GM12878 (cell line): ENCODE measurements around the gene TOGARAM1. TPM values are rescaled to one million over a fixed set of nuclear protein-coding genes. Genes with fewer than 3 reads are reported as not detected.

Source experiments
- ATAC-seq: fragments of 200-7000 bp; cut with Tn5 transposase; 3 replicates; pipeline ENCODE4 v1.9.1; 2020; ENCODE audit warnings: mild to moderate bottlenecking, moderate library complexity
- BruUV-seq: library from RNA; stranded (reverse); fragments of 400-500 nt; replicated peaks from 2 replicates; lab custom pipeline; 2021; lab: Mats Ljungman, UMichigan
- CTCF ChIA-PET: fragments of 300-600 bp; sonication (Branson Sonifier 250); formaldehyde crosslinking; extraction: SDS; loops from one replicate; lab custom pipeline; 2021; ENCODE audit warnings: inconsistent platforms; lab: Yijun Ruan, JAX
- POLR2A ChIA-PET: fragments of 350-600 bp; formaldehyde crosslinking; extraction: SDS; loops from one replicate; lab custom pipeline; 2021; ENCODE audit warnings: inconsistent platforms; lab: Charles Lee
- RAD21 ChIA-PET: fragments of 300-600 bp; sonication (Branson Sonifier 250); formaldehyde crosslinking; loops from one replicate; lab custom pipeline; 2023; ENCODE audit warnings: antibody characterized with exemption; ENCODE audit not compliant: unreplicated experiment; lab: Charles Lee
- SMC1A ChIA-PET: fragments of 300-600 bp; sonication (Branson Sonifier 250); formaldehyde crosslinking; loops from one replicate; lab custom pipeline; 2023; ENCODE audit not compliant: unreplicated experiment, uncharacterized antibody; lab: Charles Lee
- DNase-seq: peaks from one replicate; pipeline ENCODE4 v3.0.0-alpha.2; 2011; ENCODE audit warnings: low read depth, low spot score
- FAIRE-seq: peaks from 3 replicates; lab custom pipeline; 2011; peaks lifted over from hg19 to GRCh38; lab: Jason Lieb, UNC
- H2AFZ ChIP-seq: 2 replicates; pipeline ENCODE4 v1.6.0; 2011; ENCODE audit warnings: low read depth, low read length, control low read depth; ENCODE audit not compliant: control insufficient read depth
- H3K27ac ChIP-seq: 2 replicates; pipeline ENCODE4 v1.5.1; 2011; ENCODE audit warnings: control low read depth; ENCODE audit not compliant: control insufficient read depth, insufficient read depth
- H3K27me3 ChIP-seq, 2 experiments: replicated peaks in 1 of 2; 2 replicates each; pipeline versions ENCODE4 v1.6.0 to v1.6.1; 2011; ENCODE audit warnings: low read length in 1 of 2; ENCODE audit not compliant: control insufficient read depth in 2 of 2, insufficient read depth in 2 of 2
- H3K36me3 ChIP-seq, 2 experiments: 2 replicates each; pipeline ENCODE4 v1.5.1; 2011; ENCODE audit warnings: low read length in 1 of 2; ENCODE audit not compliant: control insufficient read depth in 2 of 2, insufficient read depth in 2 of 2
- H3K4me1 ChIP-seq: 2 replicates; pipeline ENCODE4 v1.6.1; 2011; ENCODE audit warnings: mild to moderate bottlenecking, low read length, moderate library complexity, mixed read lengths; ENCODE audit not compliant: control insufficient read depth, insufficient read depth
- H3K4me2 ChIP-seq: 2 replicates; pipeline ENCODE4 v1.6.0; 2011; ENCODE audit warnings: control low read depth; ENCODE audit not compliant: control insufficient read depth, insufficient read depth
- H3K4me3 ChIP-seq: fragments of 200-600 bp; sonication (generic); 2 replicates; pipeline ENCODE4 v1.5.1; 2016
- H3K79me2 ChIP-seq: 2 replicates; pipeline ENCODE4 v1.6.0; 2011; ENCODE audit warnings: low read length; ENCODE audit not compliant: control insufficient read depth, insufficient read depth
- H3K9ac ChIP-seq: 2 replicates; pipeline ENCODE4 v1.8.0; 2011; ENCODE audit warnings: low read length, control low read depth, mixed read lengths; ENCODE audit not compliant: control insufficient read depth, insufficient read depth
- H3K9me3 ChIP-seq: replicated peaks from 3 replicates; pipeline ENCODE4 v1.5.1; 2011; ENCODE audit warnings: mild to moderate bottlenecking, low read length; ENCODE audit not compliant: control insufficient read depth, insufficient read depth
- H4K20me1 ChIP-seq: 2 replicates; pipeline ENCODE4 v1.6.0; 2011; ENCODE audit not compliant: control insufficient read depth, insufficient read depth
- BCL11A ChIP-seq: IDR thresholded peaks from 2 replicates; pipeline ENCODE4 v1.6.1; 2011; ENCODE audit warnings: low read depth, low read length
- BHLHE40 ChIP-seq, 2 experiments: fragments of 450-650 bp in 1 of 2; IDR thresholded peaks; 2 replicates each; pipeline ENCODE4 v1.6.1; 2011 to 2017; ENCODE audit warnings: low read depth in 2 of 2, borderline replicate concordance in 1 of 2, improper control_type of control experiment in 1 of 2, low read length in 1 of 2, mild to moderate bottlenecking in 1 of 2
- CBX5 ChIP-seq: sonication (generic); IDR thresholded peaks from 2 replicates; pipeline ENCODE4 v1.6.1; 2016; ENCODE audit warnings: low read depth, moderate library complexity, mild to moderate bottlenecking, inconsistent platforms
- CREB1 ChIP-seq: IDR thresholded peaks from 2 replicates; pipeline ENCODE4 v1.6.1; 2012; ENCODE audit warnings: low read depth, mild to moderate bottlenecking, inconsistent platforms
- ETV6 ChIP-seq, 2 experiments: fragments of 450-650 bp in 1 of 2; IDR thresholded peaks in 1 of 2; conservative IDR thresholded peaks in 1 of 2; 2 replicates each; pipeline ENCODE4 v1.6.1; 2014; ENCODE audit warnings: antibody characterized with exemption in 1 of 2, borderline replicate concordance in 1 of 2, low read depth in 1 of 2, mild to moderate bottlenecking in 1 of 2, moderate library complexity in 1 of 2
- HDGF ChIP-seq: fragments of 450-650 bp; IDR thresholded peaks from 2 replicates; pipeline ENCODE4 v1.6.1; 2016; ENCODE audit warnings: antibody characterized with exemption
- NFYA ChIP-seq: IDR thresholded peaks from 2 replicates; pipeline ENCODE4 v1.6.1; 2011; ENCODE audit warnings: low read depth, mild to moderate bottlenecking, low read length, improper control_type of control experiment, borderline replicate concordance
- PAX8 ChIP-seq: fragments of 450-650 bp; IDR thresholded peaks from 2 replicates; pipeline ENCODE4 v1.6.1; 2017; ENCODE audit warnings: mild to moderate bottlenecking, moderate library complexity
- PML ChIP-seq: IDR thresholded peaks from 2 replicates; pipeline ENCODE4 v1.6.1; 2012; ENCODE audit warnings: low read length, inconsistent platforms
- RAD51 ChIP-seq: fragments of 450-650 bp; IDR thresholded peaks from 2 replicates; pipeline ENCODE4 v1.6.1; 2016; ENCODE audit warnings: moderate library complexity, mild to moderate bottlenecking, inconsistent platforms
- RBBP5 ChIP-seq: fragments of 200-600 bp; sonication (generic); conservative IDR thresholded peaks from 2 replicates; pipeline ENCODE4 v1.6.1; 2016
- RFX5 ChIP-seq: IDR thresholded peaks from 2 replicates; pipeline ENCODE4 v1.6.1; 2011; ENCODE audit warnings: low read depth, low read length, improper control_type of control experiment
- SUZ12 ChIP-seq: fragments of 200-600 bp; sonication (generic); IDR thresholded peaks from one replicate; pipeline ENCODE4 v1.6.1; 2018; ENCODE audit warnings: antibody characterized with exemption, mild to moderate bottlenecking; ENCODE audit not compliant: unreplicated experiment
- ZNF24 ChIP-seq: fragments of 450-650 bp; IDR thresholded peaks from 2 replicates; pipeline ENCODE4 v1.6.1; 2017; ENCODE audit warnings: antibody characterized with exemption, mild to moderate bottlenecking
- ZNF622 ChIP-seq: fragments of 450-650 bp; IDR thresholded peaks from 2 replicates; pipeline ENCODE4 v1.6.1; 2017; ENCODE audit warnings: mild to moderate bottlenecking, inconsistent platforms
- ZZZ3 ChIP-seq: IDR thresholded peaks from 2 replicates; pipeline ENCODE4 v1.6.1; 2011; ENCODE audit warnings: low read depth; ENCODE audit not compliant: control insufficient read depth, insufficient read length
- in situ Hi-C: fragments of 300-500 bp; cut with MboI; formaldehyde crosslinking; loops from 9 replicates; pipeline ENCODE4 v1.14.3; 2018; ENCODE audit warnings: mixed read lengths
- intact Hi-C: fragments of 100-400 bp; cut with micrococcal nuclease; formaldehyde crosslinking; loops from one replicate; pipeline ENCODE4 v1.14.2; 2022; ENCODE audit not compliant: unreplicated experiment
- polyA plus RNA-seq, 11 experiments: library from polyadenylated mRNA; depleted of rRNA in 4 of 11; unstranded in 6 of 11; stranded (reverse) in 5 of 11; fragments of >200 nt; fragmentation: Nextera tagmentation in 4 of 11; fragmentation: Illumina TruSeq in 1 of 11; extraction: Ambion mirVana in 4 of 11; extraction: Trizol in 1 of 11; gene quantifications; 1 replicate in 1 of 11; 2 replicates in 10 of 11; pipeline versions ENCODE4 v1.2.1 to v1.2.3, GENCODE V29; 2011 to 2016; ENCODE audit warnings: inconsistent platforms in 2 of 11, missing spikeins in 2 of 11, low read depth in 1 of 11
- total RNA-seq, 4 experiments: library from RNA; depleted of rRNA in 3 of 4; stranded (reverse); fragments of >200 nt in 3 of 4; fragmentation: Illumina TruSeq in 1 of 4; extraction: Trizol in 1 of 4; gene quantifications; 2 replicates each; pipeline versions ENCODE4 v1.2.1 to v1.2.3, GENCODE V29; 2013 to 2021
- TF ChIP-seq, protein P1 (sequence below): fragments of 450-650 bp; IDR thresholded peaks from 2 replicates; pipeline ENCODE4 v1.6.1; 2014; ENCODE audit warnings: mild to moderate bottlenecking
- TF ChIP-seq, protein P2 (sequence below): IDR thresholded peaks from 2 replicates; pipeline ENCODE4 v1.6.1; 2012; ENCODE audit warnings: low read length, inconsistent platforms
- TF ChIP-seq, protein P3 (sequence below): fragments of 450-650 bp; IDR thresholded peaks from 2 replicates; pipeline ENCODE4 v1.6.1; 2018; ENCODE audit warnings: borderline replicate concordance, mild to moderate bottlenecking; ENCODE audit not compliant: partially characterized antibody

Gene TOGARAM1
- total and polyA plus RNA-seq, 10 of the 15 experiments (the other 5 are each of a cell fraction or from before 2014, with no cell fraction given) = 2.1 to 14.4 (median 7.2) TPM

DNA sequence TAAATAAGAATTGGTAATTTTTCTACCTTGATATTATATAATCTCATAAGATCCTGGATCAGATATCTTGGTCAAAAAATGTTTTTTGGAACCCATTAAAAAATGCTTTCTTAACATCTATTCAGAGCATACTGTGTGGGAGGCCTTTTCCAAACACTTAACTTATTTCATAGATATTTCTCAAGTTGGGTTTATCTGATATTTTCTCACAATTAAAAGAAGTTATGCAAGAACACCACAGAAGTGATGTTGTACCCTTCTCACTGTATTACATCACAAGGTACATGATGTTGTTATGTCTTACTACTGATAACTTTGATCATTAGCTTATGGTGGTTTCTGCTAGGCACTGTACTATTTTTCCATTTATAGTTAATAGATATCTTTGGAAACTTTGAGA lies 98.6 kb downstream of the TOGARAM1 start:
- no peak overlapping the region for H3K9ac ChIP-seq
- RAD21 ChIA-PET = no interaction called here
- POLR2A ChIA-PET = no interaction called here
- BruUV-seq = no TSS peak
- H3K36me3 ChIP-seq = no peaks in the 10 kb centered on the region; a peak in 1 of 4 replicates
- no peaks in the 10 kb centered on the region for H4K20me1 ChIP-seq
- no peaks in the 10 kb centered on the region; the same call in 1 of the 3 replicates for H3K9me3 ChIP-seq
- in situ Hi-C loops = no loop called here
- H3K27ac ChIP-seq = no peak overlapping the region
- DNase-seq (no peak), FAIRE-seq (no peak), ATAC-seq (no peak)
- no peaks in the 10 kb centered on the region for H3K79me2 ChIP-seq
- intact Hi-C loops = no loop called here
- SMC1A ChIA-PET = interaction anchor here (0.9 to 1.7 kb wide), 2 partner anchors 11 to 75 kb away, joined by 5 read pairs; no protein-coding TSS in a partner anchor
- H3K27me3 ChIP-seq = no peaks in the 10 kb centered on the region
- no peak overlapping the region for H3K4me2 ChIP-seq
- no peak overlapping the region for H2AFZ ChIP-seq
- TF ChIP-seq SUZ12 (no peak), BCL11A (no peak), HDGF (no peak), ZNF622 (no peak), ZZZ3 (no peak), PML (no peak), PAX8 (no peak), ETV6 (conservative IDR thresholded peaks at IDR 0.05 in 1 of 2, IDR thresholded peaks at IDR 0.05 in 1 of 2; ENCODE audit: borderline replicate concordance in 1 of 2, low read depth in 1 of 2) (no peak), BHLHE40 (IDR thresholded peaks at IDR 0.05; ENCODE audit: borderline replicate concordance in 1 of 2, low read depth in 2 of 2, low read length in 1 of 2) (no peak), ZNF24 (no peak), NFYA (no peak), RBBP5 (no peak), RAD51 (no peak), RFX5 (no peak), CBX5 (no peak), CREB1 (no peak)
- TF ChIP-seq, protein P1, sequence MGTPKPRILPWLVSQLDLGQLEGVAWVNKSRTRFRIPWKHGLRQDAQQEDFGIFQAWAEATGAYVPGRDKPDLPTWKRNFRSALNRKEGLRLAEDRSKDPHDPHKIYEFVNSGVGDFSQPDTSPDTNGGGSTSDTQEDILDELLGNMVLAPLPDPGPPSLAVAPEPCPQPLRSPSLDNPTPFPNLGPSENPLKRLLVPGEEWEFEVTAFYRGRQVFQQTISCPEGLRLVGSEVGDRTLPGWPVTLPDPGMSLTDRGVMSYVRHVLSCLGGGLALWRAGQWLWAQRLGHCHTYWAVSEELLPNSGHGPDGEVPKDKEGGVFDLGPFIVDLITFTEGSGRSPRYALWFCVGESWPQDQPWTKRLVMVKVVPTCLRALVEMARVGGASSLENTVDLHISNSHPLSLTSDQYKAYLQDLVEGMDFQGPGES = no peak
- TF ChIP-seq, protein P2, sequence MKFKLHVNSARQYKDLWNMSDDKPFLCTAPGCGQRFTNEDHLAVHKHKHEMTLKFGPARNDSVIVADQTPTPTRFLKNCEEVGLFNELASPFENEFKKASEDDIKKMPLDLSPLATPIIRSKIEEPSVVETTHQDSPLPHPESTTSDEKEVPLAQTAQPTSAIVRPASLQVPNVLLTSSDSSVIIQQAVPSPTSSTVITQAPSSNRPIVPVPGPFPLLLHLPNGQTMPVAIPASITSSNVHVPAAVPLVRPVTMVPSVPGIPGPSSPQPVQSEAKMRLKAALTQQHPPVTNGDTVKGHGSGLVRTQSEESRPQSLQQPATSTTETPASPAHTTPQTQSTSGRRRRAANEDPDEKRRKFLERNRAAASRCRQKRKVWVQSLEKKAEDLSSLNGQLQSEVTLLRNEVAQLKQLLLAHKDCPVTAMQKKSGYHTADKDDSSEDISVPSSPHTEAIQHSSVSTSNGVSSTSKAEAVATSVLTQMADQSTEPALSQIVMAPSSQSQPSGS = no peak
- TF ChIP-seq, protein P3, sequence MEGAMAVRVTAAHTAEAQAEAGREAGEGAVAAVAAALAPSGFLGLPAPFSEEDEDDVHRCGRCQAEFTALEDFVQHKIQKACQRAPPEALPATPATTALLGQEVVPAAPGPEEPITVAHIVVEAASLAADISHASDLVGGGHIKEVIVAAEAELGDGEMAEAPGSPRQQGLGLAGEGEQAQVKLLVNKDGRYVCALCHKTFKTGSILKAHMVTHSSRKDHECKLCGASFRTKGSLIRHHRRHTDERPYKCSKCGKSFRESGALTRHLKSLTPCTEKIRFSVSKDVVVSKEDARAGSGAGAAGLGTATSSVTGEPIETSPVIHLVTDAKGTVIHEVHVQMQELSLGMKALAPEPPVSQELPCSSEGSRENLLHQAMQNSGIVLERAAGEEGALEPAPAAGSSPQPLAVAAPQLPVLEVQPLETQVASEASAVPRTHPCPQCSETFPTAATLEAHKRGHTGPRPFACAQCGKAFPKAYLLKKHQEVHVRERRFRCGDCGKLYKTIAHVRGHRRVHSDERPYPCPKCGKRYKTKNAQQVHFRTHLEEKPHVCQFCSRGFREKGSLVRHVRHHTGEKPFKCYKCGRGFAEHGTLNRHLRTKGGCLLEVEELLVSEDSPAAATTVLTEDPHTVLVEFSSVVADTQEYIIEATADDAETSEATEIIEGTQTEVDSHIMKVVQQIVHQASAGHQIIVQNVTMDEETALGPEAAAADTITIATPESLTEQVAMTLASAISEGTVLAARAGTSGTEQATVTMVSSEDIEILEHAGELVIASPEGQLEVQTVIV = no peak
- TF ChIP-seq, all 136 proteins: peak for 0
- CTCF ChIA-PET = no interaction called here
- no peaks in the 10 kb centered on the region for H3K4me1 ChIP-seq
- no peak overlapping the region for H3K4me3 ChIP-seq
